ENCODE data around the gene STMND1.
"Not testable (repeated sequence)": the region's sequence is repeated elsewhere in the genome, so short reads cannot be mapped to it uniquely, and the experiment has no call there.

The STMND1 gene

DNA sequence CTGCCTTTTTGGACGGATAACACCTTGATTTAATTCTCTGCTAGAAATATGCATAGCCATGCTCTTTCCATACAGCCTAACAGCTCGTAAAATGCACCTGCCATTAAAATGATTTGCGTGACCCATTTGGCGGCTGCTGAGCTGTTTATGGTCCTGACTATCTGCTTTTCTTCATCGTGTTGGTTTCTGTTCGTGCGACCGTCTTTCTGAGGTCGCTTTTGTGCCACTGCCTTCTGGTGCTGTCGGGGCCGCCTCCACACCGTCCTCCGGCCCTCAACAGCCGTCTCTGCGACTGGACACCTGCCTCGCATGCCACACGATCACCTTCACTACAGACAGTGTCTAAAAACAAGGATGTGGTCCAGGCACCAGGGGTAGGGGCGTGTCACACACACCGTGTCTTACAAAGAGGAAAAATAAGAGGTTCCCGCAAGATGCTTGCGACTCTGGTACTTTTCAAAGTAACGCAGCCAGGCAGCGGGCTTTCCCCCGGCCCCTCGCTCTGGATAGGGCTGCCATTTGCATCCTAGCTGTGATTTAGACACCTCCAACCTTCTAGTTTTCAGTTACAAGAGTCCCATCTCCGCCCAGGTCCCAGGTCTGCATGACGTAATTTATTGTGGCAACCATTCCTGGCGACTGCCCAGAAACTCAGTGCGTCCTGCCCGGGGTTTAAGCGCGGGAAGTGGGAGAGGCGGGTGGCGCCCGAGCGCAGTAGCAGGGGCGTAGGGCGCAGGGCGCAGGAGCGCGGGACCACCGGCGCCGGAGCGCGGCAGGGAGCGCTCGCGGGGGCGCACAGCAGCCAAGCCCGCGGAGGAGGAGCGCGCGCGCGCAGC, at the start of gene STMND1:
STMND1 (plus strand) TSS at position 629 of the 836 bp plus-strand sequence. CDS start 208 bp downstream, outside the sequence.
- DNase-seq (ENCODE audit: low read depth in 2 of 2), result no peak

DNA sequence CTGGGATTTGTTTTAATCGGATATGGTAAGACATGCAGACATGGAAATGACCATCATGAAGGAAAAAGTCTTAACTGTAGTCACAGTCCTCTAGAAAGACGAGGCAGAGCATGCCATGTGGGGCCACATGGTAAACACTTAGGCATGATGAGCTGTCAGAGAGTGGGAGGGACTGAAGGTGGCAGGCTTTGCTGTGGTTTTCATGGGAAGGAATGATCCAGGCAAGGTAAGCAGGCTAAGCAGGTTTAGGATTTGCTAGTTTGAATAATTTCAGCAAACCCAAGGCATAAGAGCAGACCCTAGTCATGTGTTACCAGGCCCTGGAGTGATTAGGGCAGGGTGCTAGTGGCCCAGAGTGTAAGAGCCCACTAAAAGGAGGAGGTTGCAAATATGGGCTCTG, 47.2 kb upstream of the STMND1 start:
- DNase-seq (ENCODE audit: low read depth in 2 of 2), result no peak

DNA sequence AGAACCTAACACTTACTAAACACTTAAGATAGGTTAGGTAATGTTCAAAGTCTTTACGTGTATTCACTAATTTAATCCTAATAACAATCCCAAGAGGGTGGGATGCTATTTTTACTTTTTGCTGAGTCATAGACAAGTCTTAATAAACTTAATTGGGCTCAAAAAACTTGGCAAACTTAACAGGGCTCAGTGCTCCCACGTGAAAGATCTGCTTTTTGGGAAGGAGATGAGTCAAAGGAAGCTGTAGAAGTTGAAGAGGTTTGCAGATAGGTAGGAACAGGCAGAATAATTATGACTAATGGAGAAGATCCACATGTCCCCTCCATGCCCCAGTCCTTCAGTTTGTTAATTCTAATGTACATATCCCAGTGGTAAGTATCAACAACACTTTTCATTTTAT, 44.5 kb upstream of the STMND1 start:
- no peak for DNase-seq (ENCODE audit: low read depth in 2 of 2)

DNA sequence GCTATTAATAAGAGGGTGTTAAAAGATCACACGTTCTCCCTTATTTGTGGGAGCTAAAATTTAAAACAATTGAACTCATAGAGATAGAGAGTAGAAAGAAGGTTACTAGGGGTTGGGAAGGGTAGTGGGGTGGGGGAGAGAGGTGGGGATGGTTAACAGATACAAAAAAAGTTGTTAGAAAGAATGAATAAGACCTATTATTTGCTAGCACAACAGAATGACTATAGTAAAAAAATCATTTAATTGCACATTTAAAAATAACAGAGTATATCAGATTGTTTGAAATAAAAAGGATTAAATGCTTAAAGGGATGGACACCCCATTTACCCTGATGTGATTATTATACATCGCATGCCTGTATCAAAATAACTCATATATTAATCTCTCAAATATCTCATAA, 43.3 kb upstream of the STMND1 start:
- no peak for DNase-seq (ENCODE audit: low read depth in 2 of 2)

DNA sequence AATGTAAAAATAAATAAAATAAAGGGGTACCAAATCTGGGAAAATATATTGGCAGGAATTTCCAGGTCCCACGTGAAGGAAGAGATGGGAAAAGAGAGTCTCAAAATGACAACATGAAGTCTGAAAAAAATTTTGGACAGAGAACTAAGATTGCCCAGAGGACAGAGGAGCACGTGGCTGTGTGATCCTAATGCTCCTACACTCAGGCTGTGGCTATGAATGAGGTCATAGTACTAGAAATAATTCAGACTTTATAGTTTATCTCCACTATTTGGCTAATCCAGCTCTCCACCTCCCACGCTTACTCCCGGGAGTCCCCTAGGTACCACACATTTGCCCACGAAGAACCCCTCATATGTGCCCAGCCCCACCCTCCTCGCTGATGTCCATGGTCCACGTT, 42.8 kb upstream of the STMND1 start:
- DNase-seq (ENCODE audit: low read depth in 2 of 2), result no peak

DNA sequence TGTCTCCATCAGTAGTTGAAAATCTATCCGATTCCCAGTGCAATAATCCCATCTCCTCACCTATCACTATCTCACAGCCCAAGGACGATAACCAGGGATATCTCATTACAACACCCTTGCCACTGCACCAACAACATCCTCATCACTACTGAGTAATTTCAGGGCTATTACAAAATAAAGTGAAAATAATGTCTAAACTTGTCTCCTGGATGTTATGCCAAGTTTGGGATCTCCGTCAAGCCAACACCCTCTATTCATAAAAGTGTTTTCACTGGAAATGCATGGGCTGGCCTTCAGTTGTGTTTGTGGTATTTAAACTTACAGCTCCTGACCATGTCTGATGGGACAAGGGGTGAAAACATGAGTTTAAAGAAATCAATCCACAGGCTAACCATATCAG, 42.0 kb upstream of the STMND1 start:
- DNase-seq (ENCODE audit: low read depth in 2 of 2), result no peak

DNA sequence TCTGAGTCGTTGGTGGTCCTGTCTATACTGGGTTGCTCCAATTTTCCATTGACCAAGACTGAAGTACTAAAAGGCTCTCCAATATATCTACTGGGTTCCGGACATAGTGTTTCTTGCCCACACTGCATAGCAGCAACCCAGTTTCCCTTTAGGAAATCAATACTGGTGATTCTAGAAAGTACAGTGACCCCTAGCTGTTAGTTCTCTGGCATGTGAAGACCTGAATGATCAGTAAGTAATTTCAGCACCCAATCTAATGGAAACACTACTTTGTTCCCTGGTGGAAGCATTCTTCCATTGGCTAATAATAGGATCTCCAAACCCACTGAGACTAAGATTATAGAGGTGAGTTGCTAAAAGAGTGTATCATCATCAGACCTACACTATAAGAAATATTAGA, 40.8 kb upstream of the STMND1 start:
- no peak for DNase-seq (ENCODE audit: low read depth in 2 of 2)

DNA sequence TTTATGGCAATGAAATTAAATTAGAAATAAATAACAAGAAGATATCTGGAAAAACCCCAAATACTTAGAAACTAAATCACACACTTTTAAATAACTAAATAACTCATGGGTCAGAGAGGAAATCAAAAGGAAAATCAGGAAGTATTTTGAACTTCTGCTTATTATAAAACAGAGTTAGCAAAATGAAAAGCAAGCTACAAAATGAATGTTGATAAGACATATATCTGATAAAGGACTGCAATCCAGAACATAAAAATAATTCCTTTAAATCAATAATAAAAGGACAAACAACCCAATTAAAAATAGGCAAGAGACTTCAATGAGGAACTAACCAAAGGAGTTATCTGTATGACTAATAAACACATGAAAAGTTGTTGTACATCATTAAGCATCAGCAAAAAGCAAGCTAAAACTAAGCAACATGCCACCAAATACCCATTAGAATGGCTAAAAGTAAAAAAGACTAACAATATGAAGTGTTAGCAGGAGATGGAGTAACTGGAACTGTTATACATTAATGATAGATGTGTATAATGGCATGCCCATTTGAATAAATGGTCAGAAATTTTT, 38.9 kb upstream of the STMND1 start:
- no peak for DNase-seq (ENCODE audit: low read depth in 2 of 2)

DNA sequence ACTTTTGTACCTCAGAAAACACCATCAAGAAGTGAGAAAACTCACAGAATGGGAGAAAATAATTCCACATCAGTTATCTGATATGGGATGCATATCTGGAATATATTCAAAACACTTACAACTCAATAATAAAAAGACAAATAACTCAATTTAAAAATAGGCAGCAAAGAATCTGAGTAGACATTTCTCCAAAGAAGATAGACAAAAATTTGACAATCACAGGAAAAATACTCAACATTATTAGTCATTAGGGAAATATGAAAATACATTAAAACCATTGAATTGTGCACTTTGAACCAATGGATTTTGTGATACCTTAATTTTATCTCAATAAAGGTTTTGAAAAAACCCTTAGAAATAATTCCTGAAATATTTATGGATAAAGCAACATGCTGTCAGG, 36.9 kb upstream of the STMND1 start:
- no peak for DNase-seq (ENCODE audit: low read depth in 2 of 2)

DNA sequence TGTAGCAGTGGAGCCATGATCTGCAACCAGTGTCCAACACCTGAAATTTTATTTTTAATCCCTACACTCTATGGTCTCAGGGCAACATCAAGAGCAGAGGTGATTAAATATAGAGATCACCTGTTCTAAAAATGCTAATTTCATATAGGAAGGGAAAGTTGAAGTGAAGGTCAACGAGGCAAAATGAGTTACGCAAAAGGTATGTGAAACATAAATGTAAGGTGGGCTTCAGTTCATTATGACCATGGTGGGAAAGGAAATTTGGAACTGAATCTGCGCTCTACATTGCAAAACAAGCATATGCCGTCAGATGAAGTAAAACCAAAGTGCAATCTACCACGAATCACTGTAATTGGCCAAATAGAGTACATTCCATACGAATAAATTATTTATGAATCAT, 35.2 kb upstream of the STMND1 start:
- DNase-seq (ENCODE audit: low read depth in 2 of 2), result no peak

DNA sequence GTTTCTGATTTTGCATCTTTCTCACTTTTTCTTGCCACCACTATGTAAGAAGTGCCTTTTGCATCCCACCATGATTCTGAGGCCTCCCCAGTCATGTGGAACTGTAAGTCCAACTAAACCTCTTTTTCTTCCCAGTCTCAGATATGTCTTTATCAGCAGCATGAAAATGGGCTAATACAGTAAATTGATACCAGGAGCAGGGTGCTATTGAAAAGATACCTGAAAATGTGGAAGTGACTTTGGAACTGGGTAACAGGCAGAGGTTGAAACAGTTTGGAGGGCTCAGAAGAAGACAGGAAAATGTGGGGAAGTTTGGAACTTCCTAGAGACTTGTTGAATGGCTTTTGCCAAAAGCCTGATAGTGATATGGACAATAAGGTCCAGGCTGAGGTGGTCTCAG, 32.9 kb upstream of the STMND1 start:
- not testable (repeated sequence) for DNase-seq (ENCODE audit: low read depth in 2 of 2)

DNA sequence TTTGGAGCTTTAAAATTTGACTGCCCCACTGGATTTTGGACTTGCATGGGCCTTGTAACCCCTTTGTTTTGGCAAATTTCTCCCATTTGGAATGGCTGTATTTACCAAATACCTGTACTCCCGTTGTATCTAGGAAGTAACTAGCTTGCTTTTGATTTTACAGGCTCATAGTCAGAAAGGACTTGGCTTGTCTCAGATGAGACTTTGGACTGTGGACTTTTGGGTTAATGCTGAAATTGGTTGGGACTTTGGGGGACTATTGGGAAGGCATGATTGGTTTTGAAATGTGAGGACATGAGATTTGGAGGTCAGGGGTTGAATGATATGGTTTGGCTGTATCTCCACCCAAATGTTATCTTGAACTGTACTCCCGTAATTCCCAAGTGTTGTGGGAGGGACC, 31.4 kb upstream of the STMND1 start:
- DNase-seq (ENCODE audit: low read depth in 2 of 2), result not testable (repeated sequence)

DNA sequence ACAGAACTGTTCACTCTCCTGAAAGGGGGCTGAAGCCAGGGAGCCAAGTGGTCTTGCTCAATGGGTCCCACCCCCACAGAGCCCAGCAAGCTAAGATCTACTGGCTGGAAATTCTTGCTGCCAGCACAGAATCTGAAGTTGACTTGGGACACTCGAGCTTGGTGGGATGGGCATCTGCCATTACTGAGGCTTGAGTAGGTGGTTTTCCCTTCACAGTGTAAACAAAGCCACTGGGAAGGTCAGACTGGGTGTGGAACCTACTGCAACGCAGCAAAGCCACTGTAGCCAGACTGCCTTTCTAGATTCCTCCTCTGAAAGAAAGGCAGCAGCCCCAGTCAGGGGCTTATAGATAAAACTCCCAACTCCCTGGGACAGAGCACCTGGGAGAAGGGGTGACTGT, 28.3 kb upstream of the STMND1 start:
- DNase-seq (ENCODE audit: low read depth in 2 of 2), result not testable (repeated sequence)

DNA sequence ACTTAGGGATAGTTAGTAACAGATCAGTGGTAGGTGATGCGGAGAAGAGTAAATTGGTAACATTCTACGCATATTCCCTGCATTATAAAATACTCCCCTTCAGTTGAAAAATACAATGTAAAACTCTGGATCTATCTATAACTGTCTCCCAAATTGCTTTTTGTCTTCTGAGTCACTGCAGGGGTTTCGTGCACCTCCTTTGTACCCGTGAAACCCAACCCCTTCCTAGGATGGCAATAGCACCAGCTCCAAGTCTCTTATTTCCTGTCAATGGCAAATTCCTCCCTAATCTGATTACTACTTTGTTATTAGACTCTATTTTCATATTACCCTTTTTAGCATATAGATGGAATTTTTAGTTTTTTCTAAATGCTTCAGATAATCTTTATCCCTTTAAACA, 20.6 kb upstream of the STMND1 start:
- no peak for DNase-seq (ENCODE audit: low read depth in 2 of 2)

DNA sequence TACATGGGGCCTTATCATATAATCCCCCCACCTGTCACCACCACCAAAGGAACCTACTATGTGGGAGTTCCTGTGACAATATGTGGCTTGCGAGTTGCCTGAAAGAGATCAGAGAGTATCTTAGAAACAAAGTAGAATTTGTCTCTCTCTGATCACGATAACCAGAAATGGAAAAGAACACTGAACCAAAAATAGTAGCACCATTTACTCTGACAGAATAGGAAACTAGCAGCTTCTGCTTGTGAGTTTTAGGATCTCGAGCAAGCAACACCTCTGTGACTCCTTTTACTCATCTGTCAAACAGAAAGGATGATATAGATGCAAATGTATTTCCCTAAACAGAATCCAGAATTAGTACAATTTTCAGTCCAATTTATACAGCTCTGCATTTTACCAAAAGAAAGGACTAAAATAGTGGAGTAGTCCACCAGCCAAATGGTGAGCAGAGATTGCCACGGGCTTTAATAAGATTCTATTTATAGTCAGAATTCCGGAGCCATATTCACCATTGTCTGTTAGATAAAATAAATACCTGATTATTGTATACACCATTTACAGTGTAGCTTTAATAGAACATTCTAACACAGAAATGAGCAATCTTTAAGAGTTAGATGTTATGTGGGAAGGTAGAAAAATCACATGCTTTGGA, 19.9 kb upstream of the STMND1 start:
- DNase-seq (ENCODE audit: low read depth in 2 of 2), result no peak

DNA sequence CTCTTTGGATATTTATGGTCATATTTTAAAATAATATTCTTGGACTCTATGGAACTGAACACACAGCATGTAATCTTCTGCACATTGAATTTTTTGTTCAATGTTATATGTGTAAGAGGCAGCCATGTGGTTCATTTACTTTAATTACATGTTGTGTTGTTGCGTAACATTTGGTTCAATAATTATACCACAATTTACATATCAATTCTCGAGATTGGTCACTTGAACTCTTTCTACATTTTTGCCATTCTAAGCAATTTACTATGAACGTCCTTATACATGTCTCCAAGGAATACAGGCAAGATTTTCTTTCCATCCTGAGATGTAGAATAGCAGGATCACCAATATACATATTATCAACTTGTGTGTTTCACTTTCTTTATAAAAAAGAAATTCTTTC, 18.5 kb upstream of the STMND1 start:
- no peak for DNase-seq (ENCODE audit: low read depth in 2 of 2)

DNA sequence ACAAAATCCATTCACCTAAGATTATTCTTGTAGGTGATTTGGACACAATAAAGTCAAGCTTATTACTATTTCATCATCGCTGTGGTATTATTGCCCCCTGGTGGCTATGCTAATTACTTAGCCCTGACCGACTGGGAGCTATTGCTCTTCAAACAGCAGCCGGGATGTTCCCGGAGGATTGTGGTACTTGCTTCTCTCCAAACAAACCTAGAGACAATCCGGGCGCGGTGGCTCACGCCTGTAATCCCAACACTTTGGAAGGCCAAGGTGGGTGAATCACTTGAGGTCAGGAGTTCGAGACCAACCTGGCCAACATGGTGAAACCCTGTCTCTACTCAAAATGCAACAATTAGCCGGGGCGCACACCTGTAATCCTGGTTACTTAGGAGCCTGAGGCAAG, 15.4 kb upstream of the STMND1 start:
- DNase-seq (ENCODE audit: low read depth in 2 of 2), result no peak

DNA sequence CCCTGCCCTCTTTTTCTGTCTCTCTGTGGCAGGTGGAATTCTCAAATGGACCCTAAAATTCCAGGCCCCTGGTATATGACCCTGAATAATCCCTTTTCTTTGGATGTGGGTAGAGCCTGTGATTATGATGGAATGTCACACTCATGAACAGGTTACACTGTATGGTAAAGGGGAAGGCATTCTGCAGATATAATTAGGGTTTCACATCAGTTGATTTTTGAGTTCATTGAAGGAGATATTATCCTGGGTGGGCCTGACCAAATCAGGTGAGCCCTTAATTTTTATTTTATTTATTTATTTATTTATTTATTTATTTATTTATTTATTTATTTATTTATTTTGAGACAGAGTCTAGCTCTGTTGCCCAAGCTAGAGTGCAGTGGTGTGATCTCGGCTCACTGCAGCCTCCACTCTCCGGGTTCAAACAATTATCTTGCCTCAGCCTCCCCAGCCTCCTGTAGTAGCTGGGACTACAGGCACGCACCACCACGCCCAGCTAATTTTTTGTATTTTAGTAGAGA, 13.7 kb upstream of the STMND1 start:
- DNase-seq (ENCODE audit: low read depth in 2 of 2), result no peak

DNA sequence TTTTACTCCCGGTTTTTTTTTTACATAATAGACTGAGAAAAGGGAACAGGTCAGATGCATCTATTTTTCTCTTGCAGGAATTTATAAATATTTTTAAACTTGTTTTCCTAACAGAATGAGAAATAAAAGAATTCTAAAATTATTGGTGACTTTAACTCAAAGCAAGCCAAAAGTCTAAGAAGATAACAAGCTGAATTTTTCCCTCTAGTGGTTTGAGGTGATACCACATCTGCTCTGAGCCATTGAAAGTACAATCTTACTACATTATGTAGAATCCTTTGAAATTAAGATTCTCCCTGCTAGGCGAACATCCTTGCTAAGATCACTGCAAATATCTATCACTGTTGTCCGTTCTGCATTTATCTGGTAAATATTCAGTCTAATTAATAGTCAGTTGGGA, 10.7 kb upstream of the STMND1 start:
- no peak for DNase-seq (ENCODE audit: low read depth in 2 of 2)

DNA sequence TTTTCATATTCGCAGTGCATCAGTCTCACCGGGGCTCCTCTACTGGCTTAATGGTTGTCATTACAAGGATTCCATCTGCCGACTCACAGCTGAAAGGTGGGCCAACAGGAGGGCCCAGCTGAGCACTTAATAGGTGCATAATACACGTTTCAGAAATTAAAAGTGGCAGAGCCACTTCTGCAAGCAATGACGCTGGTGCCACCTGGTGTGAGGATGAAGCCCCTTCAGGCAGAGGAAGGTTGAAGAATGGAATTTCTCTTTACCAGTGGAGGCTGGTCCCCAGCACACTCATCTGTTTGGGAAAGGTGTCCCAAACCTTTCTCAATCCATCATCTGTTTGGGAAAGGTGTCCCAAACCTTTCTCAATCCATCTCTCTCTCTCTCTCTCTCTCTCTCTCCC, 8.2 kb upstream of the STMND1 start:
- no peak for DNase-seq (ENCODE audit: low read depth in 2 of 2)

DNA sequence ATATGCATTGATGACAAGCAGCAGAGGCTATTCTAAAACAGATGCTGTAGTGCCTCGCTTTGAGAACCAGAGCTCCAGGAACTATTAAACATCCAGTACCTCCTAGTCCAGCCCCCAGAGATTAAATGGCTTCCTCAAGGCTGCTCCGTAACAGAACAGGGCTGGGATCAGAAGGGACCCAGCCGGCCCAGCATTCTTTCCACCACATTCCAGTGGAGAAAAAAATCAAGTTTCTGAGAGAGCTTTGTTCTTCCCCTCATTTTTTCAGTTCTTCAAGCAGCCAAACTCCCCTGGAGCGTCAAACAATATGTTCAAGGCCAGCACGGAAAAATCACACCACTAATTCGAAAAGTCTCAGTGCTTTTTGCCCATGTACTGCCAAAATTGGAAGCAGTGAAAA, 5.8 kb upstream of the STMND1 start:
- no peak for DNase-seq (ENCODE audit: low read depth in 2 of 2)

DNA sequence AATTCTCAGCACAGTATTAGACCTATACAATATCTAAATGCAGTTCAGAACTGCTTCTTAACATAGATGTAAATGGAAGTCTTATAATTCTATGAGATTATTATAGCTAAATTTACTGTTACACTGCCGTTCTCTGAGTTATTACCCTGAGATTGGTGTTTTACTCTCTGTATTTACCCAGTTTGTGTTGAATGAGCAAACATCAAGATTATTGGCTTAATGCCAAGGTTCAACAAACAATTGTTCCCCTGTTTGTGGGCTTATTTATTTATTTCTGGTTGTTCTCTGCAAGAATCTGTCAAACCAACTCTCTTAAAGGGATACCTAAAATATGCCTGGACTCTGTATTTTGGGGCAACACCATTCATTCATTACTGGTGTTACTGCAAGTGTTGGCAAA, 5.2 kb upstream of the STMND1 start:
- DNase-seq (ENCODE audit: low read depth in 2 of 2), result no peak

DNA sequence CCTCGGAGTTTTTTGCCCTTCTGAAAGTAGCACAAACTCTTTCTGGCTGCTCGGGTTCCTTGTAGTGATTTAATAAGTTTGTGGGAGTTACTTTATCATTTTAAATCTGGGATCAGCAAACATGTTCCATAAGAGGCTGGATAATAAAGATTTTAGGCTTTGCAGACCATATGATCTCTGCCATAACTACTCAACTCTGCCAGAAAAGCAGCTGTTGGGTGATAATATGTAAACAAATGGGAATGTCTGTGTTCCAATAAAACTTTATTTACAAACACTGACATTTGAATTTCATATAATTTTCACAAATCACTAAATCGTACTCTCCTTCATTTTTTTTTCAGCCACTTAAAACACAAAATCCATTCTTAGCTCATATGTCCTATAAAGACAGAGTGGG, 3.9 kb upstream of the STMND1 start:
- no peak for DNase-seq (ENCODE audit: low read depth in 2 of 2)

All from stimulated activated CD8-positive, alpha-beta memory T cell treated with anti-CD3 and anti-CD28 coated beads, Interleukin-2, amount 100 ng/mL, for 1 hour (primary cell).